Loucy (cell line): Measurements from ENCODE around the gene GADL1.

Source experiments
- H2AFZ ChIP-seq: fragments of 200-600 bp; sonication (generic); 2 replicates; pipeline ENCODE4 v1.6.0; 2016; ENCODE audit warnings: antibody characterized with exemption, mild to moderate bottlenecking, low read length, moderate library complexity
- H3F3A ChIP-seq: fragments of 200-600 bp; 2 replicates; pipeline ENCODE4 v1.6.0; 2016; ENCODE audit warnings: antibody characterized with exemption, low read depth, mild to moderate bottlenecking
- H3K27me3 ChIP-seq: fragments of 200-600 bp; sonication (generic); 2 replicates; pipeline ENCODE4 v1.6.1; 2014; ENCODE audit warnings: low read length, mild to moderate bottlenecking; ENCODE audit not compliant: insufficient read depth, poor library complexity, severe bottlenecking
- H3K36me3 ChIP-seq: fragments of 200-600 bp; sonication (generic); 2 replicates; pipeline ENCODE4 v1.6.1; 2016; ENCODE audit warnings: low read length; ENCODE audit not compliant: insufficient read depth
- H3K4me1 ChIP-seq: fragments of 200-600 bp; sonication (generic); 2 replicates; pipeline ENCODE4 v1.5.1; 2014; ENCODE audit warnings: low read length, mild to moderate bottlenecking; ENCODE audit not compliant: insufficient read depth, poor library complexity, severe bottlenecking
- H3K4me2 ChIP-seq: fragments of 200-600 bp; sonication (generic); 2 replicates; pipeline ENCODE4 v1.6.0; 2014; ENCODE audit warnings: antibody characterized with exemption, low read length, low read depth, mild to moderate bottlenecking; ENCODE audit not compliant: poor library complexity, severe bottlenecking
- H3K4me3 ChIP-seq: fragments of 200-600 bp; sonication (generic); 2 replicates; pipeline ENCODE4 v1.5.1; 2014; ENCODE audit warnings: low read length, mild to moderate bottlenecking, mixed read lengths; ENCODE audit not compliant: poor library complexity, severe bottlenecking
- H3K79me2 ChIP-seq: fragments of 200-600 bp; sonication (generic); 2 replicates; pipeline ENCODE4 v1.6.1; 2014; ENCODE audit warnings: low read length; ENCODE audit not compliant: insufficient read depth
- H3K9ac ChIP-seq: fragments of 200-600 bp; sonication (generic); 2 replicates; pipeline ENCODE4 v1.6.0; 2014; ENCODE audit warnings: mild to moderate bottlenecking, low read depth, low read length, moderate library complexity; ENCODE audit not compliant: poor library complexity, severe bottlenecking
- H3K9me2 ChIP-seq: fragments of 200-600 bp; sonication (generic); replicated peaks from 2 replicates; pipeline ENCODE4 v1.6.1; 2016; ENCODE audit warnings: low read depth, low read length, mixed read lengths
- H3K9me3 ChIP-seq: fragments of 200-600 bp; sonication (generic); 2 replicates; pipeline ENCODE4 v1.6.1; 2014; ENCODE audit warnings: mild to moderate bottlenecking, antibody characterized with exemption, low read length, low read depth; ENCODE audit not compliant: insufficient read depth
- H4K20me1 ChIP-seq: fragments of 200-600 bp; sonication (generic); 2 replicates; pipeline ENCODE4 v1.6.0; 2014; ENCODE audit warnings: antibody characterized with exemption, low read length, mild to moderate bottlenecking; ENCODE audit not compliant: insufficient read depth, poor library complexity, severe bottlenecking
- CTCF ChIP-seq: fragments of 200-600 bp; sonication (generic); conservative IDR thresholded peaks from 2 replicates; pipeline ENCODE4 v1.5.1; 2014; ENCODE audit warnings: mild to moderate bottlenecking, antibody characterized with exemption, low read length
- EZH2phosphoT487 ChIP-seq: fragments of 200-600 bp; IDR thresholded peaks from 2 replicates; pipeline ENCODE4 v1.6.1; 2018; ENCODE audit warnings: antibody characterized with exemption, mild to moderate bottlenecking, moderate library complexity, borderline replicate concordance

Gene GADL1

GRCh38 chr3:30753766-30754165 lies 140.7 kb downstream of the GADL1 start:
- H3K36me3 ChIP-seq, result no peaks in the 10 kb centered on the region
- no peak overlapping the region for H3K4me2 ChIP-seq
- no peak overlapping the region for H2AFZ ChIP-seq
- no peaks in the 10 kb centered on the region for H3K27me3 ChIP-seq
- H3K4me1 ChIP-seq, result peaks cover 8% of the 10 kb centered on the region
- H3K4me3 ChIP-seq, result no peak overlapping the region
- no peaks in the 10 kb centered on the region for H3F3A ChIP-seq
- H3K9me2 ChIP-seq, result no peaks in the 10 kb centered on the region
- no peaks in the 10 kb centered on the region for H3K79me2 ChIP-seq
- TF ChIP-seq CTCF (no peak), EZH2phosphoT487 (no peak)
- no peak overlapping the region for H3K9ac ChIP-seq
- no peaks in the 10 kb centered on the region for H4K20me1 ChIP-seq
- H3K9me3 ChIP-seq, result no peaks in the 10 kb centered on the region

GRCh38 chr3:30752970-30753369 lies 141.5 kb downstream of the GADL1 start:
- TF ChIP-seq CTCF (no peak), EZH2phosphoT487 (no peak)
- Histone ChIP-seq H3K9me3 (no peaks in the 10 kb centered on the region), H3K9me2 (no peaks in the 10 kb centered on the region), H3K36me3 (no peaks in the 10 kb centered on the region), H3K27me3 (no peaks in the 10 kb centered on the region), H4K20me1 (no peaks in the 10 kb centered on the region), H3K4me2 (no peak overlapping the region), H3F3A (no peaks in the 10 kb centered on the region), H2AFZ (no peak overlapping the region), H3K4me3 (no peak overlapping the region), H3K4me1 (peaks cover 8% of the 10 kb centered on the region), H3K9ac (no peak overlapping the region), H3K79me2 (no peaks in the 10 kb centered on the region)

- Histone ChIP-seq H3K9me3 (no peaks in the 10 kb centered on the region), H3F3A (no peaks in the 10 kb centered on the region), H3K9ac (no peak overlapping the region)
Measured at GRCh38 chr3:30752491-30752890, 142.0 kb downstream of the GADL1 start.

More at GRCh38 chr3:30752491-30752890, 142.0 kb downstream of the GADL1 start:
- Histone ChIP-seq H3K4me1 (peaks cover 13% of the 10 kb centered on the region), H3K9me2 (no peaks in the 10 kb centered on the region), H4K20me1 (no peaks in the 10 kb centered on the region), H3K27me3 (no peaks in the 10 kb centered on the region), H3K4me2 (no peak overlapping the region), H3K36me3 (no peaks in the 10 kb centered on the region), H3K4me3 (no peak overlapping the region), H3K79me2 (no peaks in the 10 kb centered on the region), H2AFZ (0 out of 2 replicates have a peak overlapping the region, but pooled peaks have one; percentile 32)
- TF ChIP-seq CTCF (no peak), EZH2phosphoT487 (no peak)
